Testis (tissue), 2 donors: ENCODE data around the gene ANO2.

Source experiments
- CTCF ChIP-seq, 3 experiments: fragments of 450-650 bp in 2 of 3; fragments of 200-600 bp in 1 of 3; sonication (generic) in 1 of 3; IDR thresholded peaks; one replicate each; pipeline ENCODE4 v1.5.1; 2016 to 2019; ENCODE audit warnings: antibody characterized with exemption in 3 of 3, mild to moderate bottlenecking in 2 of 3, moderate library complexity in 1 of 3
- POLR2A ChIP-seq: fragments of 450-650 bp; IDR thresholded peaks from one replicate; pipeline ENCODE4 v1.6.1; 2017; ENCODE audit warnings: antibody characterized with exemption, mild to moderate bottlenecking, moderate library complexity

- TF ChIP-seq POLR2A (no peak), CTCF (IDR thresholded peaks at IDR 0.05) (no peak)
Measured at GRCh38 chr12:5953835-5954586, 9.0 kb upstream of the ANO2 start.
